Activated CD4-positive, alpha-beta T cell treated with anti-CD3 and anti-CD28 coated beads, Interleukin-2, Interleukin-6, amounts not matched to agents 100 ng/mL and 50 ng/mL, durations not matched to agents 16 hours and 8 hours (primary cell): ENCODE measurements around the gene ARRB1.

Experiments used
- DNase-seq: peaks from one replicate; pipeline ENCODE4 v3.0.0-alpha.2; 2020

ARRB1 gene

DNA sequence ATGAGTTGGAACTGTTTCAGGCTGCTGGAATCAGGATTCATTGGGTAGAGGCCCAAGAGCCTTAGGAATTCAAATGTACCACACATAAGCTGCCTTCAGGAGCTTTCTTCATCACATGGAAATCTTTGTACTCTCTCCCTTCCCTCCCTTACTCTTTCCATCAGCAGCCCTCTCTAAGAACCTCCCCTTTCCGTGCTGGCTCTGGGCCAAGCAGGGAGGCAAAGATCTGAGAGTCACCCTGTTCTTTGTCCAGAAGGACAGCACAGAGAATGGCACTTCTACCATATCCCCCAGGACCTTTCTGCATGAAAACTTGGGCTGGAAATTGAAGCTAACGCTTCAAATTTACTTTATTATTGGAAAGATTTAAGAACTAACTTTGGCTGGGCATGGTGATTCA is 131.6 kb downstream of the ARRB1 start:
- no peak for DNase-seq

- DNase-seq, result no peak
These were observed 136.6 kb downstream of the ARRB1 start for GRCh38 chr11:75214843-75215242.

- DNase-seq, result peak; percentile 80
These were observed 137.0 kb downstream of the ARRB1 start for GRCh38 chr11:75214411-75214821.
